Lower leg skin (tissue), 3 donors: ENCODE results near the gene SSTR5.

ENCODE experiments used
- CTCF ChIP-seq, 3 donors: fragments of 450-650 bp; IDR thresholded peaks; one replicate each; pipeline ENCODE4 v1.5.1; 2016; ENCODE audit warnings: antibody characterized with exemption in 3 of 3, mild to moderate bottlenecking in 3 of 3, moderate library complexity in 2 of 3
- POLR2A ChIP-seq, 2 donors: fragments of 450-650 bp; IDR thresholded peaks; one replicate each; pipeline ENCODE4 v1.6.1; 2016 to 2017; ENCODE audit warnings: antibody characterized with exemption in 2 of 2, mild to moderate bottlenecking in 1 of 2, moderate library complexity in 1 of 2

DNA sequence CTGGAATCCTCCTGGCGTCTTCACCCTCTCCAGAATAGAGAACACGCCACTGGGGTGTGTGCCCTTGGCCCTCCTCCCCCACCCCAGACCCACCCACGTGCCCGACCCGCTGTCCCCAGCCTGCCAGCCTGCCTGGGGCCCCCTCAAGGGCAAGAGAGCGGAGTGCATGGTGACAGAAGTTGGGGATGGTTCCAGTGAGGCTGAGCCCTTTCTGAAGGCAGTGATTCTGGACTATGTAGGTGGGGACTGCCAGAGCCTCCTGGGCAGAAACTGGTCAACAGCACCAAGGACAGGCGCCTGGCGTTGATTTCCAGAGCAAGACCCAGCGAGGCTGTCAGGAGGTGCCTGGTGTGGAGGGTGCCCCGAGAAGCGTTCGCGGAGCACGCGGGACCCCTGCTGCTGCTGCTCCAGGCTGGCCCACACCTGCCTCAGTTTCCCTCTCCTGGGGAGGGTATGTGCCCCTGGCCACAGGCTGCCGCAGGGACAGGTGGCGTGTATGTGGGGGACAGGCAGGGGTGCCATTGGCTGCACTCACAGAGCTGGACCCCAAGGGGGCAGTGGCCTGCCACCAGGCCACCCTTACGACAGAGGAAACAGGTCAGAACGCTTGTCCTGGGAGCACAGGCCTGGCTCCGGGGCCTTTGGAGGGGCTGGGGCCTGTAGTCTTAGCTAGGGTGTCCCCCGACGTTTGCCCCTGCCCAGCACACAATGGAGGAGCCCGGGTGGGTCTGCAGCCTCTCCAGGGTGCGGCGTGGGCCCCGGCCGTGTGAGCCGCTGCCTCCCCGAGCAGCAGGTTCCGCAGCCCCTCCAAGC, 1.2 kb downstream of the SSTR5 start:
- TF ChIP-seq CTCF (IDR thresholded peaks at IDR 0.05), result no peak
- no peak for TF ChIP-seq POLR2A (IDR thresholded peaks at IDR 0.05)
